Mononuclear cell (primary cell): ENCODE data around the gene ZNF385A. TPM values are rescaled to one million over a fixed set of nuclear protein-coding genes. Genes with fewer than 3 reads are reported as not detected.

Experiments
- H3K27me3 ChIP-seq: 2 replicates; pipeline ENCODE4 v1.6.0; 2011; ENCODE audit warnings: low read length, control low read depth; ENCODE audit not compliant: insufficient read depth
- H3K4me1 ChIP-seq: 2 replicates; pipeline ENCODE4 v1.5.1; 2011; ENCODE audit warnings: mild to moderate bottlenecking, low read length, control low read depth; ENCODE audit not compliant: insufficient read depth
- H3K4me3 ChIP-seq: 2 replicates; pipeline ENCODE4 v1.5.1; 2011; ENCODE audit warnings: mild to moderate bottlenecking, low read length, moderate library complexity
- H3K9me3 ChIP-seq: 2 replicates; pipeline ENCODE4 v1.5.1; 2011; ENCODE audit warnings: low read depth, mild to moderate bottlenecking, control low read depth, low read length
- total RNA-seq: library from RNA; depleted of rRNA; stranded (reverse); fragments of >200 nt; gene quantifications from one replicate; pipeline ENCODE4 v1.2.3, GENCODE V29; 2012

ZNF385A gene
- total RNA-seq, 1 donor = 30.4 TPM

GRCh38 chr12:54324617-54325441 is 59.7 kb downstream of the ZNF385A start, which contains the start of gene COPZ1:
Gene COPZ1, plus strand, starts transcription at chr12:54325131. Its CDS starts 33 bp downstream, at chr12:54325164.
- Histone ChIP-seq H3K4me1 (peaks cover 59% of the 10 kb centered on the region), H3K4me3 (peak within 1 kb of the TSS; percentile 96)

GRCh38 chr12:54321363-54321762 is 63.2 kb downstream of the ZNF385A start:
- peaks cover 43% of the 10 kb centered on the region for H3K4me1 ChIP-seq
- H3K27me3 ChIP-seq = no peaks in the 10 kb centered on the region
- no peak overlapping the region for H3K4me3 ChIP-seq
- H3K9me3 ChIP-seq = no peaks in the 10 kb centered on the region

More at GRCh38 chr12:54324617-54325441, 59.7 kb downstream of the ZNF385A start, which contains the start of gene COPZ1:
- Histone ChIP-seq H3K27me3 (no peaks in the 10 kb centered on the region), H3K9me3 (no peaks in the 10 kb centered on the region)

Other genes starting within 250 kb of the ZNF385A start
- gene SMUG1, start 195.7 kb downstream of the ZNF385A start, total RNA-seq = 3.3 TPM
- gene CBX5, start 104.6 kb downstream of the ZNF385A start, total RNA-seq = 16.0 TPM
- gene HNRNPA1, start 104.0 kb downstream of the ZNF385A start, total RNA-seq = 766 TPM
- gene NFE2, start 83.7 kb downstream of the ZNF385A start, total RNA-seq = 9.4 TPM
- 34.1 TPM for gene COPZ1, start 59.6 kb downstream of the ZNF385A start, total RNA-seq
- gene GPR84, start 20.2 kb downstream of the ZNF385A start, total RNA-seq = 49.4 TPM
- 168 TPM for gene ITGA5, start 34.5 kb upstream of the ZNF385A start, total RNA-seq
- gene GTSF1, start 88.9 kb upstream of the ZNF385A start, total RNA-seq = 1.8 TPM
- gene NCKAP1L, start 113.0 kb upstream of the ZNF385A start, total RNA-seq = 160 TPM
- 7.0 TPM for gene PDE1B, start 164.9 kb upstream of the ZNF385A start, total RNA-seq
- not detected for gene PPP1R1A, start 203.9 kb upstream of the ZNF385A start, total RNA-seq